RWPE1 (cell line): ENCODE results near the gene DDX21.

Experiments used
- CTCF ChIA-PET: fragments of 350-600 bp; sonication (Branson Sonifier 250); formaldehyde crosslinking; extraction: SDS; loops from one replicate; lab custom pipeline; 2021; lab: Yijun Ruan, JAX
- POLR2A ChIA-PET: fragments of 400-600 bp; formaldehyde crosslinking; extraction: SDS; loops from one replicate; lab custom pipeline; 2020; ENCODE audit warnings: antibody characterized with exemption; ENCODE audit not compliant: low non-redundant PET; lab: Yijun Ruan, JAX
- DNase-seq: peaks from one replicate; pipeline ENCODE4 v3.0.0; 2012; ENCODE audit warnings: low spot score
- H3K27ac ChIP-seq: fragments of 450-650 bp; 2 replicates; pipeline ENCODE4 v1.5.1; 2017
- TF ChIP-seq, protein P1 (sequence below): fragments of 450-650 bp; conservative IDR thresholded peaks from 2 replicates; pipeline ENCODE4 v1.5.1; 2017; ENCODE audit warnings: low read depth, mild to moderate bottlenecking

DDX21 gene

GRCh38 chr10:68987611-68988010, 31.6 kb downstream of the DDX21 start:
- POLR2A ChIA-PET: interaction anchor here (0.6 kb wide), 1 partner anchor 496 kb away, joined by 3 read pairs; no protein-coding TSS in a partner anchor
- TF ChIP-seq, protein P1, sequence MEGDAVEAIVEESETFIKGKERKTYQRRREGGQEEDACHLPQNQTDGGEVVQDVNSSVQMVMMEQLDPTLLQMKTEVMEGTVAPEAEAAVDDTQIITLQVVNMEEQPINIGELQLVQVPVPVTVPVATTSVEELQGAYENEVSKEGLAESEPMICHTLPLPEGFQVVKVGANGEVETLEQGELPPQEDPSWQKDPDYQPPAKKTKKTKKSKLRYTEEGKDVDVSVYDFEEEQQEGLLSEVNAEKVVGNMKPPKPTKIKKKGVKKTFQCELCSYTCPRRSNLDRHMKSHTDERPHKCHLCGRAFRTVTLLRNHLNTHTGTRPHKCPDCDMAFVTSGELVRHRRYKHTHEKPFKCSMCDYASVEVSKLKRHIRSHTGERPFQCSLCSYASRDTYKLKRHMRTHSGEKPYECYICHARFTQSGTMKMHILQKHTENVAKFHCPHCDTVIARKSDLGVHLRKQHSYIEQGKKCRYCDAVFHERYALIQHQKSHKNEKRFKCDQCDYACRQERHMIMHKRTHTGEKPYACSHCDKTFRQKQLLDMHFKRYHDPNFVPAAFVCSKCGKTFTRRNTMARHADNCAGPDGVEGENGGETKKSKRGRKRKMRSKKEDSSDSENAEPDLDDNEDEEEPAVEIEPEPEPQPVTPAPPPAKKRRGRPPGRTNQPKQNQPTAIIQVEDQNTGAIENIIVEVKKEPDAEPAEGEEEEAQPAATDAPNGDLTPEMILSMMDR: no peak
- CTCF ChIA-PET: interaction anchor here (0.6 to 0.9 kb wide), 2 partner anchors 17 to 105 kb away, joined by 3 to 5 read pairs; no protein-coding TSS in a partner anchor
- no peak for DNase-seq
- no peak overlapping the region for H3K27ac ChIP-seq

DNA sequence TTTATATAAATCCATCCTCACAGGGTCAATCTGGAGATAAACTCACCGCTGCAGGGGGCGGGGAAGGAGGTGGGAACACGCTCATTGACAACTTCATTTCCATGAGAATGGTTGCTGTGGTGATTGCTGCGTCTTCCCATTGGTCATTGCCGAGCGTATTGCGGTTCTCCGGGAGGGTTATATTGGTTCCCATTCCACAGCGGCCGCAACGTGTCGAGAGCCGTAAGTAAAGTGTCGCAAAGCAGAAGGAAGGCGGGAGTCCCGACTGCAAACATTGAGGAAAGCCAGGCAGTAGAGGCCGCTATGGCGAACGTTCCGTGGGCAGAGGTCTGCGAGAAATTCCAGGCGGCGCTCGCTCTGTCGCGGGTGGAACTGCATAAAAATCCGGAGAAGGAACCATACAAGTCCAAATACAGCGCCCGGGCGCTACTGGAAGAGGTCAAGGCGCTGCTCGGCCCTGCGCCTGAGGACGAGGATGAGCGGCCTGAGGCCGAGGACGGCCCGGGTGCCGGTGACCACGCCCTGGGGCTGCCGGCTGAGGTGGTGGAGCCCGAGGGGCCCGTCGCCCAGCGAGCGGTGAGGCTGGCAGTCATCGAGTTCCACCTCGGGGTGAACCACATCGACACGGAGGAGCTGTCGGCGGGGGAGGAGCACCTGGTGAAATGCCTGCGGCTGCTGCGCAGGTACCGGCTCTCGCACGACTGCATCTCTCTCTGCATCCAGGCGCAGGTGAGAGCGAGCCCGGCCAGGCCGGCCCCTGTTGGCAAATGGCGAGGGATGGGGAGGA, 32.8 kb downstream of the DDX21 start, which contains the start of gene KIFBP:
KIFBP (plus strand) TSS at position 274 of the 787 bp plus-strand sequence; CDS start at position 304, 30 bp downstream.
- POLR2A ChIA-PET: no interaction called here
- DNase-seq: peak; percentile 99
- CTCF ChIA-PET: interaction anchor here (1.2 kb wide), 1 partner anchor 134 kb away, joined by 3 read pairs; no protein-coding TSS in a partner anchor
- H3K27ac ChIP-seq: peak within 1 kb of the TSS; percentile 87
- TF ChIP-seq, protein P1: peak; percentile 53

- POLR2A ChIA-PET: no interaction called here
- CTCF ChIA-PET: interaction anchor here (1.2 kb wide), 1 partner anchor 133 kb away, joined by 3 read pairs; no protein-coding TSS in a partner anchor
- peak overlapping the region; percentile 87 for H3K27ac ChIP-seq
Observed at GRCh38 chr10:68989317-68989990, 33.5 kb downstream of the DDX21 start.

GRCh38 chr10:68992636-68993440, 36.9 kb downstream of the DDX21 start:
- TF ChIP-seq, protein P1: no peak
- ChIA-PET POLR2A (no interaction called here), CTCF (interaction anchor here (0.6 to 0.8 kb wide), 5 partner anchors 11 to 814 kb away, joined by 3 to 4 read pairs (median 3); no protein-coding TSS in a partner anchor)
- H3K27ac ChIP-seq: no peak overlapping the region
- peak; percentile 20 for DNase-seq

More at GRCh38 chr10:68989317-68989990, 33.5 kb downstream of the DDX21 start:
- no peak for DNase-seq
- TF ChIP-seq, protein P1: no peak

DNA sequence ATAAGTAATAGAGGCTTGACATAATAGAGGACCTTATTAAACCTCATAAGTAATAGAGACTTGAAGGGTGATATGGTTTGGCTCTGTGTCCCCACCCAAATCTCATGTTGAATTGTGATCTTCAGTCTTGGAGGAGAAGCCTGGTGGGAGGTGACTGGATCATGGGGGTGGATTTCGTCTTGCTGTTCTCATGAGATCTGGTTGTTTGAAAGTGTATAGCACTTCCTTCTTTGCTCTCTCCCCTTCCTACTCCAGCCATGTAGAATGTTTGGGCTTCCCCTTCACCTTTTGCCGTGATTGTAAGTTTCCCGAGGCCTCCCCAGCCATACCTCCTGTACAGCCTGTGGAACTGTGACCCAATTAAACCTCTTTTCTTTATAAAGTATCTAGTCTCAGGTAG, 41.2 kb downstream of the DDX21 start:
- POLR2A ChIA-PET: no interaction called here
- H3K27ac ChIP-seq: no peak overlapping the region
- no peak for DNase-seq
- TF ChIP-seq, protein P1: no peak
- CTCF ChIA-PET: no interaction called here
